DND-41 (cell line): Measurements from ENCODE around the gene DNAJC12.

Source experiments
- ATAC-seq: fragments of 200-7000 bp; cut with Tn5 transposase; 3 replicates; pipeline ENCODE4 v1.9.1; 2021; ENCODE audit warnings: low read depth; ENCODE audit not compliant: insufficient read depth
- DNase-seq: peaks from one replicate; pipeline ENCODE4 v3.0.0-alpha.2; 2020
- H2AFZ ChIP-seq: 2 replicates; pipeline ENCODE4 v1.6.0; 2012; ENCODE audit warnings: low read depth, low read length
- H3K27ac ChIP-seq: 2 replicates; pipeline ENCODE4 v1.5.1; 2012; ENCODE audit warnings: low read length, inconsistent platforms
- H3K27me3 ChIP-seq: fragments of 200-600 bp; sonication (generic); 2 replicates; pipeline ENCODE4 v1.6.0; 2012; ENCODE audit warnings: low read length, mild to moderate bottlenecking, inconsistent platforms; ENCODE audit not compliant: insufficient read depth, poor library complexity
- H3K36me3 ChIP-seq: 2 replicates; pipeline ENCODE4 v1.5.1; 2012; ENCODE audit warnings: low read length, inconsistent platforms; ENCODE audit not compliant: insufficient read depth
- H3K4me1 ChIP-seq: 2 replicates; pipeline ENCODE4 v1.5.1; 2012; ENCODE audit warnings: mild to moderate bottlenecking, low read length; ENCODE audit not compliant: insufficient read depth
- H3K4me2 ChIP-seq: 2 replicates; pipeline ENCODE4 v1.6.0; 2012; ENCODE audit warnings: mild to moderate bottlenecking, moderate library complexity, low read length, inconsistent platforms; ENCODE audit not compliant: insufficient read depth
- H3K4me3 ChIP-seq, 2 experiments: fragments of 200-600 bp in 1 of 2; shearing (Covaris generic) in 1 of 2; 2 replicates each; pipeline ENCODE4 v1.5.1; 2012 to 2016; ENCODE audit warnings: inconsistent platforms in 2 of 2, low read length in 2 of 2, mild to moderate bottlenecking in 2 of 2, low read depth in 1 of 2, moderate library complexity in 1 of 2
- H3K79me2 ChIP-seq: 2 replicates; pipeline ENCODE4 v1.6.0; 2012; ENCODE audit warnings: low read length, inconsistent platforms; ENCODE audit not compliant: insufficient read depth
- H3K9ac ChIP-seq: 2 replicates; pipeline ENCODE4 v1.6.0; 2012; ENCODE audit warnings: low read depth, mild to moderate bottlenecking, inconsistent platforms, low read length, moderate library complexity
- H3K9me3 ChIP-seq: 2 replicates; pipeline ENCODE4 v1.5.1; 2012; ENCODE audit warnings: low read length, moderate library complexity, mild to moderate bottlenecking, inconsistent platforms; ENCODE audit not compliant: insufficient read depth, severe bottlenecking
- H4K20me1 ChIP-seq: 2 replicates; pipeline ENCODE4 v1.6.0; 2012; ENCODE audit warnings: low read length; ENCODE audit not compliant: insufficient read depth
- CTCF ChIP-seq: IDR thresholded peaks from 2 replicates; pipeline ENCODE4 v1.5.1; 2012; ENCODE audit warnings: borderline replicate concordance, low read length, moderate library complexity, mild to moderate bottlenecking; ENCODE audit not compliant: poor library complexity, severe bottlenecking; ENCODE audit errors: extremely low read depth
- EZH2 ChIP-seq: IDR thresholded peaks from 3 replicates; pipeline ENCODE4 v1.6.1; 2012; ENCODE audit warnings: borderline replicate concordance, low read depth, mild to moderate bottlenecking, moderate library complexity, low read length, inconsistent platforms; ENCODE audit not compliant: severe bottlenecking

The DNAJC12 gene

DNA sequence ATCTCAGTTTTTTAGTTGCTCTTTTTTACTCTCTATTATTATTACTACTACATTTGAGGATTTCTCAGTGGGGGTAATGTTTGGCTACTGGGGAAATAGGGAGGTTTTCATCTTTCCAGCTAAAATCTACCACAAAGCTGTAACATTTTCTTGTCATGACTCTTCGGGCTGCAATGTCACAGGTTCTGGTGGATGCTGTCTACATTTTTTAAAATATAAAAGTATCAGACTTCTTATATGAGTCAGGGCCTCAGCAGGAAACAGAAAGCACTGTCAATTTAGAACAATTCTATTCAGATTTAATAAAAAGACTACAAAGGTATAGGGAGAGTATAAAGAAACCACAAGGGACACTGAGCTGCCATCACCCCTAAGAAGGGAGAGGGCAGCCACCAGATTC lies 61.6 kb downstream of the DNAJC12 start:
- Histone ChIP-seq H3K79me2 (no peaks in the 10 kb centered on the region), H3K27me3 (no peaks in the 10 kb centered on the region), H3K9ac (no peak overlapping the region), H3K4me1 (no peaks in the 10 kb centered on the region), H3K27ac (no peak overlapping the region), H3K36me3 (no peaks in the 10 kb centered on the region), H2AFZ (no peak overlapping the region), H3K4me2 (no peak overlapping the region), H4K20me1 (no peaks in the 10 kb centered on the region), H3K9me3 (no peaks in the 10 kb centered on the region), H3K4me3 (no peak overlapping the region)
- TF ChIP-seq CTCF = no peak
- TF ChIP-seq EZH2 = no peak
- DNase-seq = no peak
- no peak for ATAC-seq

- no peaks in the 10 kb centered on the region for H3K79me2 ChIP-seq
- DNase-seq (no peak), ATAC-seq (no peak)
- H3K27ac ChIP-seq = no peak overlapping the region
- no peak for TF ChIP-seq CTCF
- no peak for TF ChIP-seq EZH2
- H4K20me1 ChIP-seq = no peaks in the 10 kb centered on the region
- H3K9ac ChIP-seq = no peak overlapping the region
- H3K9me3 ChIP-seq = no peaks in the 10 kb centered on the region
- H3K4me1 ChIP-seq = no peaks in the 10 kb centered on the region
- H3K36me3 ChIP-seq = no peaks in the 10 kb centered on the region
- H3K27me3 ChIP-seq = peaks cover 3% of the 10 kb centered on the region
- H2AFZ ChIP-seq = no peak overlapping the region
- no peak overlapping the region for H3K4me3 ChIP-seq
- no peak overlapping the region for H3K4me2 ChIP-seq
Observed at GRCh38 chr10:67775279-67775678, 62.7 kb downstream of the DNAJC12 start.

- Histone ChIP-seq H3K27me3 (peaks cover 8% of the 10 kb centered on the region), H3K4me2 (no peak overlapping the region), H3K36me3 (no peaks in the 10 kb centered on the region), H3K4me1 (no peaks in the 10 kb centered on the region), H2AFZ (no peak overlapping the region), H3K4me3 (no peak overlapping the region), H3K27ac (no peak overlapping the region), H3K9me3 (no peaks in the 10 kb centered on the region), H3K9ac (no peak overlapping the region), H4K20me1 (no peaks in the 10 kb centered on the region), H3K79me2 (no peaks in the 10 kb centered on the region)
- DNase-seq = no peak
- ATAC-seq = no peak
- no peak for TF ChIP-seq CTCF
- TF ChIP-seq EZH2 = no peak
Observed at GRCh38 chr10:67772894-67773511, 65.0 kb downstream of the DNAJC12 start.
